Measurements from ENCODE around the gene OS9.
A peak's percentile ranks its signal among the peaks of the same experiment; 100 is the strongest.

OS9 gene

DNA sequence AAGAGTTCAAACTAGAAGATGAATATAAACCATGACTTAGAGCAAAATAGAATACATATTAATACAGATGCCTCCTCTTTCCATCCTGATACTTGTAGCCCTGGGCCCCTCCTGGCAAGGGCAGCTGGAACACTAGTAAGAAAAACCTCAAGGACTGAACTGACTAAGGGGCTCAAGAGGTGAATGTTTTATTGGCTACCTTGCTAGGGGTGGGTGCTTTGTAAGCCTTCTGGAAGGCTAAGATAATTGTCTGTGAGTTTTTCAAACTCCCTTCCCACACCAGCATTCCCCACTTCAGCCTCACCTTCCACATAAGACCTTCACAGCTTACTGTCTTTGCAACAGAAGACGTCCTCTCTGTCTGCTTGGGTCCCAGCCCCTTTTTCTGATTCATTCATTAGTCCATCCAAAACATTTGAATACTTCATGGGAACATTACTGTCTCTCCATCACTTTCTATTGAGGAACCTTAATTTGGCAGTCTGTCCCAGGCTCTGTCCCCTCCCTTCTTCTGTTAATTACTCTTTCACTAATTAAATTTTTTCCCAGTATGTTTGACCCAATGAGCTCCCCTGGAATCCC, 59.9 kb downstream of the OS9 start:
- DNase-seq = no peak

- no peak for DNase-seq
Measured at GRCh38 chr12:57754411-57755193, 60.7 kb downstream of the OS9 start, which contains the start of gene MARCHF9. Gene MARCHF9, plus strand, starts transcription at chr12:57755103. Its CDS starts 426 bp downstream, at chr12:57755529.

DNA sequence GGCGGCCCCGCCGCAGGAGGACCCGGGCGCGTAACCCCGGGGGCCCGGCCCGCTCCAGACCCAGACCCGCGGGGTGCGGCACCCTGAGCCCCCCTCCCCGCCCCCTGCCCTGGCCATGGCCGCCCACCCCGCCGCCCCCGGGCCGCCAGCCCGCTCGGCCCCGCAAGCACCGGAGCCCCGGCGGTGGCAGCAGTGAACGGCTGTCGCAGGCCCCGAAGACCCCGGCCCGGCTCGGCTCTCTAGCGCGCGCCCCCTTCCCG, 61.2 kb downstream of the OS9 start:
- no peak for DNase-seq

GRCh38 chr12:57755454-57756372, 61.8 kb downstream of the OS9 start:
- no peak for DNase-seq

- peak; percentile 48 to 61 for DNase-seq
Measured at GRCh38 chr12:57756406-57757341, 62.7 kb downstream of the OS9 start.

DNA sequence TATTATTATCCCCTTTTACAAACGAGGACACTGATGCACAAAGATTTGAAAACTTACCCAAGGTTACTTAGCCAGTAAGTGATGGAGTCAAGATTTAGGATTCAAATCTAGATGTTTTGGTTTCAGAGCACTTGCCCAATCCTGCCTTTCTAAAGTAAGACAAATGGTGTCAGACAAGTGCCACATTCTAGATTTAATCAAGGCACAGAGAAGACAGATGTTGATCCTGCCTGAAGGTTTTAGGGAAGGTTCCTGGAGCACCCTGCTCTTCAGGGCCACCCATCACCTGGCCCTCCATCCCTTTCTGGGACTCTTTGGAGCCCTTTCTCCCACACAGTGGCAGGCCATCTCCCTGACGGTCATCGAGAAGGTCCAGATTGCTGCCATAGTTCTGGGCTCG, 63.8 kb downstream of the OS9 start:
- DNase-seq = no peak

DNA sequence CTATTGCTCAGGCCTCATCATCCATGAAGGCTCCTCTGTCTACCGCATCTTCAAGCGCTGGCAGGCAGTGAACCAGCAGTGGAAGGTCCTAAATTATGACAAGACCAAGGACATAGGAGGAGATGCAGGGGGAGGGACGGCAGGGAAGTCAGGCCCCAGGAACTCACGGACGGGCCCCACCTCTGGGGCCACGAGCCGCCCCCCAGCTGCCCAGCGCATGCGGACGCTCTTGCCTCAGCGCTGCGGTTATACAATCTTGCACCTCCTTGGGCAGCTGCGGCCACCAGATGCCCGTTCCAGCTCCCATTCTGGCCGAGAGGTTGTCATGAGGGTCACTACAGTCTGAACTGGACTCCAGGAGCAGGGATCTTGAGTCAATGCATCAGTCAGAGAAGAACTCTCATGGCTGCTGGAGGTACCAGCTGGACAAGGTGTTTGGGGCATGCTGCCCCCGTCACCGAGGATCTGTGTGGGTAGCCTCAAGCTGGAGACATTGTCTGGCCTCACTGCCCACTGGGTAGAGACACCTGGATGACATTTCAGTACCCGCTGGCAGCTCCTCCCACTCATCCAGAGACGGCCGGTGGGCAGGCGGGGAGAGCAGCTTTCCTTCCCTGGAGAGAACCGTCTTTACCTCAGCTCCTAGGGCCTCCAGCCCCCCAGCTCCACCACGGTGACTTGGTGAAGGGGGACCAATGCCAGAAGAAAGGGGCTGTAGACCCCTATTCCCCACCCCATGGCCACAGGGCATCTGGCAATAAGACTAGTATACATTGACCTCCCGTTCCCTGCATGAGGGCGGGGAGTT, 64.8 kb downstream of the OS9 start:
- no peak for DNase-seq

DNA sequence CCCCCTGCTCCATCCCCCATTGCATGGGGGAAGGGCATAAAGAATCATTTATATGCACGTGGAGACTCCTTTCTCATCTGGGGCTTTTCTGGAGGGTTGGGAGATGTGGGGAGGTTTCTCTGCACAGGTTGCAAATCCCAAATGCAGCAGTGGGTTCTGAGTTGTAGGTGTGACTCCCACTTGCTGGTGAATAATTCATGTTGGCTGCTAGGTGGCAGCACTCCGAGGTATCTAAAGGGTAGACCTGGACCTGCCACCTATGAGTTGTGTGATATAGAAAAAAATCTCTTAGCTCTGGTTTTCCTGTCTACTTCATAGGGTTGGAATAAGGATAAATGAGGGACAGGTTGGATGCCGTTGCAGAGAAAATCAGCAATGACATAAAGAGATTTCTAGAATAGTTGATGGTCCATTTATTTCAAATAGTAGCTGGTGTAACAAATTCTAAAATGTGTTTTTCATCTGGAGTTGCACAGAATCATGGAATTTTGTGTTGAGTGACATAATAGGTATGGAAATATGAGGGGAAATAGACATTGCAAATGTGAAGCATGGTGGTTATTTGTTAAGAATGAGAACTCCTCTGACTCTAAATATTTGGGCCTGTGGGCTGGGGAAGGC, 65.5 kb downstream of the OS9 start:
- DNase-seq = no peak

- DNase-seq = no peak
Measured at GRCh38 chr12:57760347-57760982, 66.5 kb downstream of the OS9 start.

GRCh38 chr12:57761391-57761998, 67.6 kb downstream of the OS9 start:
- DNase-seq = no peak

DNA sequence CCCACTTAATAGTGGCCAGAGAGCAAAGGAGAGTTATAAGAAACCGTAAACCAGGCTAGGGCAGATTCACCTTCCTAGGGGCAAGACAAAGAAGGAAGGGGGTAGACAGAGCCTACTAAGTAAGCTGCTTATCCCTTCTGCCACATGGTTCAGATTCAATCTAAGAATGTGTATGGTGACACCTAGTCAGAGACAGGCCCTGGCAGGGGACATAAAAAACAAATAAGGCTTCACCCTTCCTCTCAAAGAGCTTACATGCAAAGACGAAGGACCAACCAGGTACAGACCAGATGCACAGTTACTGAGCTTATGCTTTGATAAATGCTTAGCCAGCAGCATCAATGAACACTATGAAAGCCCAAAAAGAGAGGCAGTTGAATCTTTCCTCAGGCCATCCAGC, 68.5 kb downstream of the OS9 start:
- no peak for DNase-seq

GRCh38 chr12:57763881-57764661, 70.1 kb downstream of the OS9 start:
- DNase-seq = no peak

- no peak for DNase-seq
Measured at GRCh38 chr12:57764662-57765002, 70.7 kb downstream of the OS9 start.

DNA sequence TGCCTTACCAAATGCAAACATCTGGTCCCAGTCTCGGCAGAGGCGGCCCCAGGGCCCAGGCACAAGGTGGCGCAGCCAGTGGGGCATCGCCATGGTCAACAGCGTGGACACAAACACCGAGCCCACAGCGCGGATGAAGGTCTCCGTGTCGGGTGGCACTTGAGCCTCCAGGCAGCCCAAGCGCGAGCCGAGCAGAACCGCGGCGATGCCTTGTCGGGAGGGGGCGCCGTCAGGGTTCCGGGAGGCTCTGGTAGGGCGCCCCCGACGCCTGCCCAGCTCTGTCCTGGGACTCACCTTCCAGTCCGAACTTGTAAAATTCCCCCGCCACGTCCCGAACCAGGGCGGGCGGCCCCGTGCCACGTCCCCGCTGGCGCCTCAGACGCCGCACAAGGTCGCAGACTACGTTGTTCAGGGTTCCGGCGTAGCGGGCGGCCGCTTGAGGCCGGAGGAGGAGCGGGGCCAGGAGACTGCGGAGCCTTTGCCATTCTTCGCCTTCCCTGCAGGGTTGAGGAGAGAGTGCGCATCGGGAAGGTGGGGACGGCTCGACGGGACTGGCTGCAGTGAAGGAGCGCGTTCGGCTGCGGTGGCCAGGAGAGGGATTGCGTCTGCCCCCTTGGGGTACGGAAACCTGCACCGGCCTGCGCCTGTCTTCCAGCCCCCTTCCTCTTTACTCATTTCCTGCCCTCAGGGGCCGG, 71.2 kb downstream of the OS9 start:
- peak in 1 of 2 donors; percentile 51 for DNase-seq

GRCh38 chr12:57765698-57766463, 71.9 kb downstream of the OS9 start:
- peak in 1 of 2 donors; percentile 35 for DNase-seq

- peak in 1 of 2 donors; percentile 61 for DNase-seq
Measured at GRCh38 chr12:57766464-57767304, 72.8 kb downstream of the OS9 start, which contains the start of gene CYP27B1. Gene CYP27B1, minus strand, starts transcription at chr12:57767078. Its CDS starts 37 bp downstream, at chr12:57767041.

GRCh38 chr12:57767305-57767698, 73.4 kb downstream of the OS9 start:
- DNase-seq = no peak
